GM19043 (cell line): ENCODE measurements around the gene PRDM15.
A peak's percentile ranks its signal among the peaks of the same experiment; 100 is the strongest.

ENCODE experiments used
- ATAC-seq: cut with Tn5 transposase; IDR thresholded peaks from one replicate; pipeline ENCODE4 v1.9.1; 2021; ENCODE audit warnings: low read depth; ENCODE audit not compliant: unreplicated experiment

PRDM15 gene

DNA sequence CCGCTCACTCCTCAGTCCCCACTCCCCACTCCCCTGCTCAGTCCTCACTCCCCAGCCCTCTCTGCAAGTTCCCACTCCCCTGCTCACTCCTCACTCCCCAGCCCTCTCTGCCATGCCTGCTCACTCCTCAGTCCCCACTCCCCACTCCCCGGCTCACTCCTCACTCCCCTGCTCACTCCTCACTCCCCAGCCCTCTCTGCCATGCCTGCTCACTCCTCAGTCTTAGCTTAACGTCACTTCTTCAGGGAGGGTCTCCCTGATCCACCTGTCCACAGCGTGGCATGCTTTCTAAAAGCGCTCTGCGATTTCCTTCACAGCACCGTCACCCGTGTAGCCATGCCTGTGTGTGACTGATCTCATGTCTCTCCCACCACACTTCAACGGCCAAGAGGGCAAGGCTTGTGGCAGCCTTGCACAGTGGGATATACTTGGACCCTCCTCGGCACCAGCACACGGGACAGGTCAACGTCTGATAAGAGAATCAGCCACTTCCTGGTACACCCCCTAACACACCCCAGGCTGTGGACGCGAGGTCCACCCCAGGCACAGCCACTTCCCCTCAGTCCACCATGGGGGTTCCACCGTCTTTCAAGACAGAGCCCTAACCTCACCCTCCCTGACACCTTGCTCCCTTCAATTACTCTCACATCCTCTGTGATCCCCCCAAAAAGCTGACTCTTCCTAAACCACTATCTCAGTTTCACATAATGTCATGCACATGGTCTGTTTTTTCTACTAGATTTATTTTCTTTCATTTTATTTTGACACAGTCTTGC, 14.0 kb downstream of the PRDM15 start:
- peak; percentile 42 for ATAC-seq

- no peak for ATAC-seq
Observed at GRCh38 chr21:41864311-41865001, 14.7 kb downstream of the PRDM15 start.

DNA sequence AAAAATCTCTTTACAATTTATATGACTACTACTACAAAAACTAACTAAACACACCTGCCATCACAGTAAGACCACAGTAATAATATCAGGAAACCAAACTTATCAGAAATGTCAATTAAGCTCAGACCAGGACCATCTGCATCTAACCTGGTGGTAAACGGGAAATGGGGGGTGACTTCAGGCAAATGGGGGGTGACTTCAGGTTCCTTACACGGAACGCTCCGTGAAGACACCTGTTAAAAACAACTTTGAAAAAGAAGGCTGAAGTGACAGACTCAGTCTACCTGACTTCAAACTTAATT, 15.8 kb downstream of the PRDM15 start:
- ATAC-seq: no peak

GRCh38 chr21:41861987-41862386, 17.2 kb downstream of the PRDM15 start:
- ATAC-seq: no peak

DNA sequence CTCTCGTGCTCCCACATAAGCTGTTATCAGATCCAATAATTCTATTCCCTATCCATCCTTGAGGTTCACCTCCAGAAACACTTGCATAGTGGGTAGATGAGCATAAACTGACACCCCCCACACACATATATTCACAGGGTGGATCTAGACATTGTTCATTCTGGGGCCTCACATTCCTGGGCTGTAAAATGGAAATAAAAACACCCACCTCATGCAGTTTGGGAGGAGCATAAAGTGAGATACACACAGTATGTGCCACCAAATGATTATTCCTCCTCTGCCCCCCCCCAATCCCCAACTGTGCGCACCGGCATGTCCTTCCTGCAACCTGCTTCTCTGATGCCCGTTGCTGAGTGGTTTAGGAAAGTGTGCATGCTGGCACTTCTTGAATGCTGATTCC, 17.9 kb downstream of the PRDM15 start:
- ATAC-seq: no peak

DNA sequence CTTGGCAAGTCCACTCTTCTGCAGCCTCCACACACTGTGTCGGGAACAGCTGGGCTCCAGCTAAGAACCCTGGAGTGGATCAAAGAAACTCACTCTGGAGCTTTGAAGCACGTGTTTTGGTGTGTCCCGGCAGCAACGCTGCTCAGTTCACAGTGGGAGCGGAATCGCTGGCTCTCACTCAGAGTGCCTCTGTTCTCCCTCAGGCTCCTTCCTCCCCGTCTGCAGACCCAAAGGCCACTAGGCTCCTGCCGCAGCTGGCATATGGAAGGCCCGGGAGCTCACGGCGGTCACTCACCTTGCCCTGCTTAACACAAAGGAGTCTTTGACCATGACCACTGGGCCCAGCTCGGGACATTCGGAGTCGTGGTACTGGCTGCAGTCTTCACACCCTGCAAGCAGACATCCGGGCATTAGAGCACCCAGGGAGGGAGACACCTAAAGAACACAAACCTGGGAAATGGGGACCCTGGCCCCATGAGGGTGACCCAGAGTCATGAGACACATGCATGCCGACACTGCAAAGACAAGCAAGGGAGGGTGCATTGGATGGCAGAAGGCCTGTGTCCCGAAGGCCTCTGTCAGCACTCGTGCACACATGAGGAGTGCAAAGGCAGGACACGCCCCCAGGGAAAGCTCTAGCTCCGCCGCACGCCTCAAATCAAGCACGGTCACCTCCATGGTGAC, 19.7 kb downstream of the PRDM15 start:
- ATAC-seq: no peak

DNA sequence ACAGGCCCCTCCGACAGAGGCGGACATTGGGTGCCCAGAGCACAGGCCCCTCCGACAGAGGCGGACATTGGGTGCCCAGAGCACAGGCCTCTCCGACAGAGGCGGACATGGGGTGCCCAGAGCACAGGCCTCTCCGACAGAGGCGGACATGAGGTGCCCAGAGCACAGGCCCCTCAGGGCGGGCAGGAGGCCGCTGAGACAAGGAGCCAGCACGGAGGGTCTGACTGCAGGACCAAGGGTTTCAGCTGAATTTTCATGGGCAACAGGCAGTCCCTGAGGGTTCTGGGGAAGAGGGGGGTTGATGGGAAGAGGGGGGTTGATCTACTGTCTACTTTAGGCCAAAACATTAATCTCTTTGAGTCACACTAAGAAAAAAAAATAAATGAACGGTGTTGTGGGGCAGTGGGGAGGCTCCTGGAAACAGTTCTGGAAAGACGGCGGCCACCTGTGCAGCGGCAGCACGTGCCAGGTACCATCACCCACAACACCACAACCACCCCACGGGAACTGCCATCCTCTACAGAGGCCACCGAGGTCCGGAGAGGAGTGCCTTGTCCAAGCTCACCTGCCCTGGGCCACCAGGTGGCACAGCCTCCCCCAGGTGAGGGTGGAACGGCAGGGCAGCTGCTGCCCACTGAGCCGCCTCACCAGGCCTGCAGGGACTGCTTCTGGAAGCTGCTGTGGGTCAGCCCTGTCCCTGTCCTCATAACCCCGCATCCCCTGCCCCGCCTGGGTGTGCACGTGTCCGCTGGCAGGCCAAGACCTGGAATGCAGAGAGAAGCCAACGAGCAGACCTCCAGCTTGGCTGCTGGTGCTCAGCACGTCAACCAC, 20.5 kb downstream of the PRDM15 start:
- ATAC-seq: no peak

DNA sequence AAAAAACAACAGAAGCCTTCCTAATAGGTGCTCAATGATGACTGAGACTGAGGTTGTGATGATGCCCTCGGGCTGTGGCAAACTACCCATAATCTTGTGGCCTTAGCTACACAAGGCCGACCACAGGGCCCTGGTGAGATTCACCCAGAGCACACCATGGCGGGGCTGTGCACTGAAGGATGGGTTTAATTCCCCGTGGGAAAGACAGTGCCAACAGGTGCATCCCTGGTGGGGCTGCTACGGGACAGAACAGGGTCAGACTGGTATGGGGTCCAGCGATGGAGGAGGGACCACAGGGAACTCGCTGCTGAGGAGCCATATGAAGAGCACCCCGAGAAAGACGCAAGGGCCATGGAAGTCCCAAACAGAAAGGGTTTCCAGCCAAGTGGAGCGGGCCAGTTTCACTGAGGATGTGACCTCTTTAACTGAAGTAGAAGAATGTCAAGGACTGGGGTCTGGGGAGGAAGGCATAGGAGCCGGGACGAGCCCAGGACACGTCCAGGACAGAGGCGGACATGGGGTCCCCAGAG, 21.3 kb downstream of the PRDM15 start:
- no peak for ATAC-seq

GRCh38 chr21:41856572-41856971, 22.6 kb downstream of the PRDM15 start:
- ATAC-seq: no peak

DNA sequence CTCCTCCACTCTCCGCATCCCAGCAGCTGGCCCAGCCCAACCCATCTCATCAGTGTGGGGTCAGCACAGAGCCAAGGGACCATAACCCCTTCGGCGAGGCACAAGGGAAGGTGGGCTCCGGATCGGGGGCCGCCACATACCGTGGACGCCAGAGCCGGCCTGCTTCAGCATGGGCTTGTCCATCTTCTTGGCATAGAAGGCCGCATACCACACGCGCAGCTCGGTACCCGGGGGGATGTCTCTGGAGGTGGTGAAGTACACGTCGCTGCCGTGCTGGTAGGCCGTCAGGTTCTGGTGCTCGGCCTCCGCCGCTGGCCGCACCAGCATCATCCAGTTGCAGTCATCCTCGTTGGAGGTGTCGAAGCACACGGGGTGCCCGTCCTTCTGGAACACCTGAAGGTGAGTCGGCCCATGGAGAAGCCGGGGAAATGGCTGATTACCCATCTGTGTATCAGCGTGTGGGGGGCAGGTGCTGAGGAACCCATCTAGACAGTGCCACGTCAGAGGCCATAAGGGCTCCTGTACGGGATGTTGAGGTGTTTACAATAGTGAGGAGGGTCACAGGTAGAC, 24.6 kb downstream of the PRDM15 start:
- no peak for ATAC-seq

- ATAC-seq: no peak
Observed at GRCh38 chr21:41852929-41853320, 26.2 kb downstream of the PRDM15 start.

DNA sequence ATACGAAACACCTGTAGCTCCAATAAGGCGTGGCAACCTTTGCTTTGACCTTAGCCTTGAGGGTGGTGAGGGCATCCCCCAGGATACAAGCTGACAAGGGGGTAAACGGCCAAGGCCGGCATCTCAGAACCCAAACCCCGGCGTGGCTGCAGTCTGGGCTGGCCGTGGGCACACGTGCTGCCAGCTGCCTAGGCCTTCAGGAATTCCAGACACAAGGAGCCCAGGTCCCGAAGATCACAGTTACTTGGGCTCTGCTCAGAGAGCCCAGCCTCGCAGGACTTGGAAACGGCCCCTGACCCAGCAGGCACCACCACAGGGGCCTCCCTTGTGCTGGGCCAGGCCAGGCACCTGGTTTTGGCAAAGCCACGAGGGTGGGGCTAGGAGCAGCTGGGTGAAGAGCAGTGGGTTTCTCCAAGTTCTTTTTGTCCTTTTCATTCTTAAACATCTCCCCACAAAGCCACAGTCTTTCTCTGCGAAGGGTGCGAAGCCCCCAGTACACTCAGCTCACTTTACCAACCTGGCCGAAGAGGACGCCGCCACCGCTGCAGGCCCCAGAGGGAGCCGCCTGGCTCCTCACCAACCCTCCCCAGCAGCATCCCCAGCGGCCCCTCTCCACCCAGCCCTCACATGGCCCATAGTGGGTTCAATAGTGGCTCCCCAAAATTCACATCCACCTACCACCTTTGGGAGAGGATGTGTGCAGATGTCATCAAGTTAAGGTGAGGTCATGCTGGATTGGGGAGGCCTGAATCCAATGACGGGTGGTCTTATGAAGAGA, 26.8 kb downstream of the PRDM15 start:
- no peak for ATAC-seq

DNA sequence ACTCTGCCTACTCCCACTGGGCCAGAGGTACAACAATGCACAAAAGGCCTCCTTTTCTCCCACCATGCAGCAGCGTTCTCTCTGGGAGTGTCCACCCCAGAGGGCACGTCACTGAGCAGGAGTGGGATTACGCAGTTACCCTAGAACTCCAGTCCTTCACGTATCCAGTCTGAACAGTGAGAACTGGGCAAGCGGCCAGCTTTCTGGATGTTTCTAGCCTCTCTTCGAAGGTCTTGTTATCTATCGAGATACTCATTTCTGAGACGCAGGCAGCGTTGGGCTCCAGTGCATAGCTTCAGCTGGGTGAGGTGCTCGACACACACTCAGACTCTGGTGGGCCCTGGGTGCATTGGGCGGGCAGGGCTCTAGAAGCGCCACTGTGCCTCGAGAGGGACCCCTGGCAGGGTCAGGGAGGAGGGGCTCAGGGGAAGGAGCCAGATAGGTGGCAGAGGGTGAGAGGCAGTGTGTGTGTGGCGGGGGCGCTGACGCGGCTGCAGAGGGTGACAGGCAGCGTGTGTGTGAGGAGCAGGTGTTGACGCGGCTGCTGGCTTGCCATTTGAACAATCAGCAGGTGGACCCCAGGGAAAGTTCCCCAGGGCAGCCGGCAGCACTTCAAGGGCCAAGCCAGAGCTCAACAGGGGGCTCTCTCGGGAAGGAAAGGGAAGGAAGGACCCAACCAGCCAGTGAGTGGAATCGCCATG, 27.9 kb downstream of the PRDM15 start:
- ATAC-seq: no peak

DNA sequence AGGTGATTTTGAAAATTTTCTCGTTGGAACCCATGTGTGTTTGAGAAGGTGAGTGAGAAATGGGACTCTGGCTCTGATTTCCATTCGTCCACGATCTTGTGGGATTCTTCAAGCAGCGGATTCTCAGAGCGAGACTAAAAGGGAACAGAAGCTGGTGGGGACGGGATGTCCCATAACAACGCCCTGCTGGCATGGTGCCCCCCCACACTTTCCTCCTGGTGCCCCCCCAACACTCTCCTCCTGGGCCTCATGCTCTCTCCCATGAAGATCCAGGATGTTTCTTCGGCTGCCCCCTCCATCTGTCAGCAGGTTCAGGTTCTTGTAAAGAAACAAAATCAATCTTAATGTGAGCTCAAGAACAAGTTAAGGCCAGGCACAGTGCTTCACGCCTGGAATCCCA, 29.1 kb downstream of the PRDM15 start:
- ATAC-seq: no peak

DNA sequence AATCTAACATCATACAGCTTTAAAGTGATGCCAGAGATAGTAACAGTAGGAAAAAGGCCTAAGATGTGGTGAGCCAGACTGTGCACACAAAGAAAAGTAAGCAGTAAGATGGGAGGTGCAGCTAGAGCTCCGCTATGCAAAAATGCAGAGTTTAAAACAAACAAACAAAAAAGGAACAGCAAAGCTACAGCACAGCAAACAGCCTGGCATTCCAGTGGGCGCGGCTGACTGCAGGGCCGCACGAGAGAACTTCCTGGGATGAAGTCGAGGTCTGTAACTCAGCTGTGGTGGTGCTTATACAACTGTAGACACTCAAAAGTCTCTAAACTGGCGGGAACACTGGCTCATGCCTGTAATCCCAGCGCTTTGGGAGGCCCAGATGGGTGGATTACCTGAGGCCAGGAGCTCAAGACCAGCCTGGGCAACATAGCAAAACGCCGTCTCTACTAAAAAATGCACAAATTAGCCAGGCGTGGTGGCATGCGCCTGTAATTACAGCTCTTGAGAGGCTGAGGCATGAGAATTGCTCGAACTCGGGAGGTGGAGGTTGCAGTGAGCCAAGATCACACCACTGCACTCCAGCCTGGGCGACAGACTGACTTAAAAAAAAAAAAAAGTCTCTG, 30.1 kb downstream of the PRDM15 start:
- ATAC-seq: no peak

GRCh38 chr21:41848533-41848932, 30.6 kb downstream of the PRDM15 start:
- ATAC-seq: no peak

GRCh38 chr21:41847066-41847804, 31.9 kb downstream of the PRDM15 start:
- ATAC-seq: no peak

GRCh38 chr21:41846536-41846935, 32.6 kb downstream of the PRDM15 start:
- ATAC-seq: no peak
